Osteocyte (in vitro differentiated cells): ENCODE results near the gene NASP. TPM values are rescaled to one million over a fixed set of nuclear protein-coding genes. Genes with fewer than 3 reads are reported as not detected.

ENCODE experiments used
- DNase-seq: peaks from one replicate; pipeline ENCODE4 v3.0.0; 2021; ENCODE audit warnings: mixed read lengths; ENCODE audit not compliant: unreplicated experiment; ENCODE audit errors: extremely low spot score
- H3K27ac Mint-ChIP-seq: one replicate; pipeline ENCODE4 v1.8.0; 2021; ENCODE audit warnings: mild to moderate bottlenecking, mixed read lengths; ENCODE audit not compliant: unreplicated experiment
- H3K27me3 Mint-ChIP-seq: one replicate; pipeline ENCODE4 v1.8.0; 2021; ENCODE audit warnings: mixed read lengths; ENCODE audit not compliant: unreplicated experiment
- H3K36me3 Mint-ChIP-seq: one replicate; pipeline ENCODE4 v1.8.0; 2021; ENCODE audit warnings: mixed read lengths; ENCODE audit not compliant: unreplicated experiment
- H3K4me1 Mint-ChIP-seq: one replicate; pipeline ENCODE4 v1.8.0; 2021; ENCODE audit warnings: mixed read lengths; ENCODE audit not compliant: unreplicated experiment
- H3K4me3 Mint-ChIP-seq: one replicate; pipeline ENCODE4 v1.8.0; 2021; ENCODE audit warnings: mild to moderate bottlenecking, moderate library complexity, mixed read lengths; ENCODE audit not compliant: unreplicated experiment
- H3K9me3 Mint-ChIP-seq: one replicate; pipeline ENCODE4 v1.8.0; 2021; ENCODE audit warnings: mixed read lengths; ENCODE audit not compliant: unreplicated experiment
- total RNA-seq: library from RNA; stranded (reverse); gene quantifications from 2 replicates; pipeline ENCODE4 v1.2.1, GENCODE V29; 2021
- TF ChIP-seq, protein P1 (sequence below): fragments of 200-600 bp; sonication (generic); IDR thresholded peaks from 2 replicates; pipeline ENCODE4 v1.5.0; 2021; ENCODE audit warnings: antibody characterized with exemption, mild to moderate bottlenecking, moderate library complexity

NASP gene
- total RNA-seq, 1 donor from 2014 or later: 72.5 TPM

- Mint-ChIP-seq H3K9me3 (no peaks in the 10 kb centered on the region), H3K27ac (peak overlapping the region; percentile 39), H3K36me3 (peaks cover 31% of the 10 kb centered on the region), H3K27me3 (no peaks in the 10 kb centered on the region), H3K4me1 (peaks cover 10% of the 10 kb centered on the region), H3K4me3 (no peak overlapping the region)
- DNase-seq: no peak
- TF ChIP-seq, protein P1, sequence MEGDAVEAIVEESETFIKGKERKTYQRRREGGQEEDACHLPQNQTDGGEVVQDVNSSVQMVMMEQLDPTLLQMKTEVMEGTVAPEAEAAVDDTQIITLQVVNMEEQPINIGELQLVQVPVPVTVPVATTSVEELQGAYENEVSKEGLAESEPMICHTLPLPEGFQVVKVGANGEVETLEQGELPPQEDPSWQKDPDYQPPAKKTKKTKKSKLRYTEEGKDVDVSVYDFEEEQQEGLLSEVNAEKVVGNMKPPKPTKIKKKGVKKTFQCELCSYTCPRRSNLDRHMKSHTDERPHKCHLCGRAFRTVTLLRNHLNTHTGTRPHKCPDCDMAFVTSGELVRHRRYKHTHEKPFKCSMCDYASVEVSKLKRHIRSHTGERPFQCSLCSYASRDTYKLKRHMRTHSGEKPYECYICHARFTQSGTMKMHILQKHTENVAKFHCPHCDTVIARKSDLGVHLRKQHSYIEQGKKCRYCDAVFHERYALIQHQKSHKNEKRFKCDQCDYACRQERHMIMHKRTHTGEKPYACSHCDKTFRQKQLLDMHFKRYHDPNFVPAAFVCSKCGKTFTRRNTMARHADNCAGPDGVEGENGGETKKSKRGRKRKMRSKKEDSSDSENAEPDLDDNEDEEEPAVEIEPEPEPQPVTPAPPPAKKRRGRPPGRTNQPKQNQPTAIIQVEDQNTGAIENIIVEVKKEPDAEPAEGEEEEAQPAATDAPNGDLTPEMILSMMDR: no peak
Observed at GRCh38 chr1:45608175-45609156, 24.6 kb downstream of the NASP start.

GRCh38 chr1:45610589-45611226 is 26.9 kb downstream of the NASP start:
- Mint-ChIP-seq H3K4me1 (peaks cover 10% of the 10 kb centered on the region), H3K4me3 (no peak overlapping the region), H3K9me3 (no peaks in the 10 kb centered on the region), H3K36me3 (peaks cover 35% of the 10 kb centered on the region), H3K27me3 (no peaks in the 10 kb centered on the region), H3K27ac (no peak overlapping the region)
- DNase-seq: no peak
- TF ChIP-seq, protein P1: no peak

DNA sequence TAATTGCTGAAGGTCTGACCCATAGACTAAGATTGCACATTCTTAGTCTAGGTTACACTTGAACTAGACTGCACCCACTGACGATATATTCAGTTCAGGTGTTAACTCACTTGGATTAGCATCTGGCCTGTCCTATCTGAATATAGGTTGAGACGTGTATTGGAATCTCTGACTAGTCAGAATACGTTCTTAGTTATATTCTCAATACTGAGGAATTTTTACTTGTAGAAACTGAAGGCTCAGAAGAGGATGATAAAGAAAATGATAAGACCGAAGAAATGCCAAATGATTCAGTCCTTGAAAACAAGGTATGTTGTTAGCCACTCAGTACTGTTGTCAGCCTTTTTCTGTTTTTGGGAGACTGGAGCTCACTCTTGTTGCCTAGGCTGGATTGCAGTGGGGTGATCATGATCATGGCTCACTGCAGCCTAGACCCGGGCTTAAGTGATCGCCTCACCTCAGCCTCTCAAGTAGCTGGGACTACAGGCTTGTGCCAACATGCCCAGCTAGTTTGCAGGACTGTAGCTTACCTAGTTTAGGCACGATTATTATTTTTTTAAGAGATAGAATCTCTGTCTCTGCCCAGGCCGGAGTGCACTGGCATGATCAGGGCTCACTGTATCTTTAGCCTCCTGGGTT is 29.2 kb downstream of the NASP start:
- TF ChIP-seq, protein P1: no peak

DNA sequence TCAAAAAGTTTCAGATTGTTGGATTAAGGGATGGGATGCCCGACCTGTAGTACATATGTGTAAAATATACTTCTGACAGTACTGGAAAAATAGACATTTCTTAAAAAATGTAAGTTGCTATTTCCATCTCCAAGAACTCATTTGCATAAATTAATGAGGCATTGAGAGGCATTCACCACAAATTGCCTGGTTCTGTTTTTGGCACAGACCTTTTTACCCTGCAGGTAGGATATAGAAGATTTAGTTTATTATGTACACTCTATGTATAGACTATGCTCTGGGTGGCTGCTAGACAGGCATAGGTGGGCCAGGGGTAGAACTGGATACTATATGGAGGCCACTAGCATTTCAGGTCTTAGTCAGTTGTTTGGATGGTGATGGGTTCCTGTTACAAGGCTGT is 32.0 kb downstream of the NASP start:
- Mint-ChIP-seq H3K4me1 (no peaks in the 10 kb centered on the region), H3K36me3 (peaks cover 22% of the 10 kb centered on the region), H3K27me3 (no peaks in the 10 kb centered on the region), H3K9me3 (no peaks in the 10 kb centered on the region), H3K27ac (no peak overlapping the region), H3K4me3 (no peak overlapping the region)
- DNase-seq: no peak
- TF ChIP-seq, protein P1: no peak

More for the DNA sequence above, 29.2 kb downstream of the NASP start:
- peaks cover 8% of the 10 kb centered on the region for H3K4me1 Mint-ChIP-seq
- H3K9me3 Mint-ChIP-seq: no peaks in the 10 kb centered on the region
- no peak overlapping the region for H3K4me3 Mint-ChIP-seq
- H3K27ac Mint-ChIP-seq: no peak overlapping the region
- H3K27me3 Mint-ChIP-seq: no peaks in the 10 kb centered on the region
- DNase-seq: no peak
- peaks cover 24% of the 10 kb centered on the region for H3K36me3 Mint-ChIP-seq

- DNase-seq: no peak
- TF ChIP-seq, protein P1: no peak
- H3K4me3 Mint-ChIP-seq: no peak overlapping the region
- H3K36me3 Mint-ChIP-seq: peaks cover 22% of the 10 kb centered on the region
- H3K4me1 Mint-ChIP-seq: no peaks in the 10 kb centered on the region
- H3K27ac Mint-ChIP-seq: no peak overlapping the region
- H3K9me3 Mint-ChIP-seq: no peaks in the 10 kb centered on the region
- H3K27me3 Mint-ChIP-seq: no peaks in the 10 kb centered on the region
Observed at GRCh38 chr1:45617618-45618017, 33.8 kb downstream of the NASP start.
